Daoy (cell line): ENCODE data around the gene OR1E2. TPM values are rescaled to one million over a fixed set of nuclear protein-coding genes. Genes with fewer than 3 reads are reported as not detected.
"Not testable (repeated sequence)": the region's sequence is repeated elsewhere in the genome, so short reads cannot be mapped to it uniquely, and the experiment has no call there.

Source experiments
- DNase-seq: peaks from one replicate; pipeline ENCODE4 v3.0.0-alpha.2; 2015; ENCODE audit warnings: low read depth
- total RNA-seq: library from RNA; depleted of rRNA; stranded (reverse); fragments of >200 nt; shearing (Covaris generic); gene quantifications from 2 replicates; pipeline ENCODE4 v1.2.3, GENCODE V29; 2014; rRNA removed

OR1E2 gene
- total RNA-seq, result not detected in 2 replicates

DNA sequence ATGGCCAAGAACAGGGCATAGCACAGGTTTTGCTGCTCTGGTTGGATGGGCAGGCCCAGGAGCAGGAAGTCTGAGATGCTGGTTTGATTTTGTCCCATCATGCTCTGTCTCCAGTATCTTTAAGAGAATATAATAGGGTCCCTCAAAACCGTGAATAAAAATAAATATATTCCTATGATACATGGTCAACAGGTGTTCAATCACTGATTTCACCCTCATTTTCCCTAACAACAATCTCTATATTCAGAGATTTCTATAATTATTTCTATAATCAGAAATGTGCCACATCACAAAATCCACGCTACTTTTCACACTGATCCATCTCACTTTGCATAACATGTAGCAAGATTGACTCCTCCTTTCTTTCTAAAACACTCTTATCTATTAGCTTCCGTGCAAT lies at the start of gene OR1E2:
Gene OR1E2 (minus strand): TSS at position 101 of the 400 bp plus-strand sequence. CDS start 0 bp downstream, at position 101.
- DNase-seq, result no peak

DNA sequence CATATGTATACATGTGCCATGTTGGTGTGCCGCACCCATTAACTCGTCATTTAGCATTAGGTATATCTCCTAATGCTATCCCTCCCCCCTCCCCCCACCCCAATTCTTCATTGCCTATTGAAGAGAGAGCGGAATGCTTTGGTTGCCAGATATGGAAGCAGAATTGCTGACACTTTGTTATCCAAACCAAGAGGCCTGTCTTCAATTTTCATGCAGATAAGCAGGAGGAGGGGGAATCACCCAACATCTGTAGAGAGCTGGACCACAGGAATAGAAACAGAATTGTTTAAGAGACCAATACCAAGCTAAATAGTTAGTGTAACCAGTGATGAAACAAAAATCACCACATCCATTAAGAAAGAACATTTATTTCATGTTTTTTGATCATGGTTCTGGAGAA lies 49.2 kb upstream of the OR1E2 start:
- no peak for DNase-seq

DNA sequence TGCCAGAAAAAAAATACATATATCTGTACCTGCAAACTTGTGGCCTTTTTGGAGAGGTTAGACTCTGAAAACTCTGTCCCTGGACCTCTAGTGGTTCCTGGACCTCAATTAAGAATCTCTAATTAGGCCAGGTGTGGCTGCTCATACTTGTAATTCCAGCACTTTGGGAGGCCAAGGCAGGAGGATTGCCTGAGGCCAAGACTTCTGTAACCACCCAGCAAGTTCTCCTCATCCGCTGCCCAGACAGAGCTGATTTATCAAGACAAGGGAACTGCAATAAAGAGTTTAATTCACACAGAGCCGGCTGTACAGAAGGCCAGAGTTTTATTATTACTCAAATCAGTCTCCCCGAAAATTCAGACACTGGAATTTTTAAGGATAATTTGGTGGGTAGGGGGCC lies 46.3 kb upstream of the OR1E2 start:
- DNase-seq, result no peak

- peak; percentile 6 for DNase-seq
These were observed 42.4 kb upstream of the OR1E2 start, which contains the start of gene ASPA for GRCh38 chr17:3475812-3476610. Gene ASPA (plus strand): TSS chr17:3475997. CDS start chr17:3476160, 163 bp downstream.

GRCh38 chr17:3475251-3475685 lies 41.6 kb upstream of the OR1E2 start:
- no peak for DNase-seq

GRCh38 chr17:3474212-3474611 lies 40.6 kb upstream of the OR1E2 start:
- no peak for DNase-seq

DNA sequence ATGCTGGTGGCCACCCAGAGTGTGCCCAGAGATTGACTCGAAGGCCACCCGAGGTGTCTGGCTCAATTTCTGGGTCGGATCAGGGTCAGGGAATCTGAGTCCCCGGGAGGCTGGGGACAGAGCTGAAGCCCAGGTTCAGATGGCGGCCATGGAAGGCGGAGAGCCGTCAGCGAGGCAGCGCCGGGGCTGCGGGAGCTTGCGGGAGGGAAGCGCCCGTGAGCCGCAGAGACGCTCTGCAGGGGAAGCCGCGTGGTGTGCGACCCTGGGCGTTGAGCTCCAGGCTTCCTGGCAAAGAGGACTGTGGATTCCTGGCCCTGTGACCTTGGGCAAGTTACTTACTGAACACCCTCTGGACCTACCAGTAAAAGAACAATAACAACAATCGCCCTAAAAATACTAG lies 38.5 kb upstream of the OR1E2 start:
- no peak for DNase-seq

GRCh38 chr17:3471599-3471998 lies 38.0 kb upstream of the OR1E2 start, which contains the start of gene SPATA22:
Gene SPATA22 (minus strand): TSS chr17:3471819. CDS start chr17:3469325, 2,494 bp downstream.
- no peak for DNase-seq

GRCh38 chr17:3469529-3469928 lies 35.9 kb upstream of the OR1E2 start:
- no peak for DNase-seq

- DNase-seq, result not testable (repeated sequence)
These were observed 32.7 kb upstream of the OR1E2 start for GRCh38 chr17:3466355-3466754.

DNA sequence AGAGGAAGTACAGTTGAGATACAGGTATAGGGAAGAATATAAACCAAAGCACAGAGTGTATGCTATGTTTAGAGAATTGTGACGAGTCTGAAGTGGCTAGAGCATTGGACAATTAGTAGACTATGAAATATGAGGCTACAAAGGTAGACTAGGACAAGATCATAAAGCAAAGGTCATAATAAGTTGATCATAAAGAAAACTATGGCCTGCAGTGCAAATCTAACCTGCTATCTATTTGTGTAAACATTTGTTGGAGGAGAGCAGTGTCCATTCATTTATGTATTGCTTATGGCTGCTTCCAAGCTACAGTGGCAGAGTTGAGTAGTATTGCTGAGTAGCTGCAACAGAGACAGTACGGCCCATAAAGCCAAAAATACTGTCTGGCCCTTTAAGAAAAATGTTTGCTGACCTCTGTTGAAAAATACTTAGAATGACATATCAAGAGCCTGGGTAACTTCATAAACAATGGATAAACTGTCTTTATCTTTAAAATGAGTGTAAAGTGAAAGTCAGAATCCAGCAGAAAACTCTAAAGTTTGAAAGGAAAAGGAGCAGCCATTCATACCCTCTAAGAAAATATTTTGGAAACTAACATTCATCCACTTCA lies 14.5 kb upstream of the OR1E2 start:
- DNase-seq, result no peak

DNA sequence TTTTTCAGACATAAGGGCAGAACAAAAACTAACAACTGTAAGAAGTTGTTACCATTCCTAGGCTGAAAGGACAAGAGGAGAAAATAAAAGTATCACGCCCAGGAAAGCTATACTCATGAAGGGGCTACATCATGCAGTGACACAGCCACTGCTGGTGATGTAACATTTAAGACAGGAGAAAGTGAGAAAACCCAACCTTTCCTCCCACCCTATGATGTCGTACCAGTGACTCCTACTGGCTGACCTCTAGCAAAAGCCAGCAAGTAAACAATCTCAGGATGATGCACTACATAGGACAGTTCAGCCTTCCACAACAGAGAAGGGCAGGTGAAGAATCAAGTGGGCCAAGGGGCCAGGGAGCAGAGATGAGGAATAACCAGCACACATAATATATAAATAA lies 14.0 kb upstream of the OR1E2 start:
- peak; percentile 28 for DNase-seq

- DNase-seq, result no peak
These were observed 6.8 kb upstream of the OR1E2 start for GRCh38 chr17:3440451-3440850.

DNA sequence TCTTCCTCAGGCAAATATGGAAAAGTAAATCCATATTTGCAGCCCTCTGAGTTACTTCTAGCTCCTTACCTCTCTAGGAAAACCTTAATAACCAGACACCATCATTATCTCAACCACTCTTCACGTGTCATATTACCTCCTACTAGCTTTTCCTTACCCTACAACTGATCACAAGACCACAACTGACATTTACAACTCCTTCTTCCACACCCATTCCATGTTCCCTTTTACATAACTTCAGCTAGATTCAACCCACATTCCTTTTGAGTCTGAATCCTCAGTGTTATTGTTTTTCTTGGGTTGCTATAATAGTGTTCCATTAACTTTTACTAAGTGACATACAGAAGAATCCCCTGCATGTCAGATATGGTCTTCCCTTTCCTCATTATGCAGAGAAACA lies 4.7 kb upstream of the OR1E2 start:
- no peak for DNase-seq

GRCh38 chr17:3433215-3433614 lies 426 bp downstream of the OR1E2 start:
- peak; percentile 11 for DNase-seq

DNA sequence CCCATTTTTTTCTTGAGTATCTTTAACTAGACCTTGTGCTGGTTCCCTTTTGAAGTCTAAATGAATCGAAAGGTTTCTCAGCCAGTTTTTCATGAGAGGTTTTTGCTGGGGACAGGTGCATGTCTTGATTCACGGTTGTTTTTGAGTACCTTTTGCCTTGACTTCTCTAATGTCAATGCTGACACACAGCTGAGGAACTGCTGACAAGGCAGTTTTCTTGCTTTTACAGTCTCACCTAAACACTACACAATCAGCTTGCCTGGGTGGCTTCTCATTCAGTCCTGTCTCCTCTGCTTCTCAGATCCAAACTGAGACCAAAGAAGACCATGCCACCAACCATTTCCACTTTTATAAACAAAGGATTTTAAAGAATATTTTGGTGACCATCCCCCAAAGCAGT lies 15.4 kb downstream of the OR1E2 start:
- DNase-seq, result no peak

DNA sequence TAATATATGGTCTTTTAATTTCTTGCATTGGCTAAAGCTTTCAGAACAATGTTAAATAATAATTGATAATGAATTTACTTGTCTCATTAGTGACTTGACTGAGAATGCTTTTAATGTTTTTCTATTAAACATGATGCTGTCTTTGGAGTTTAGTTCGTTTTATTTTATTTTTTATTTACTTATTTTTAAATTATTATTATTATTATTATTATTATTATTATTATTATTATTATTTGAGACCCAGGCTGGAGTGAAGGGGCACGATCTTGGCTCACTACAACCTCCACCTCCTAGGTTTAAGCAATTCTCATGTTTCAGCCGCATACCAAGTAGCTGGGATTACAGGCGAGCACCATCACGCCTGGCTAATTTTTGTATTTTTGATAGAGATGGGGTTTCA lies 18.0 kb downstream of the OR1E2 start:
- DNase-seq, result no peak

- not testable (repeated sequence) for DNase-seq
These were observed 21.4 kb downstream of the OR1E2 start for GRCh38 chr17:3412216-3412615.

- DNase-seq, result no peak
These were observed 22.6 kb downstream of the OR1E2 start, which contains the start of gene OR3A3 for GRCh38 chr17:3411070-3411469. Gene OR3A3 (plus strand): TSS chr17:3411370.

- DNase-seq, result not testable (repeated sequence)
These were observed 29.8 kb downstream of the OR1E2 start for GRCh38 chr17:3403856-3404255.

DNA sequence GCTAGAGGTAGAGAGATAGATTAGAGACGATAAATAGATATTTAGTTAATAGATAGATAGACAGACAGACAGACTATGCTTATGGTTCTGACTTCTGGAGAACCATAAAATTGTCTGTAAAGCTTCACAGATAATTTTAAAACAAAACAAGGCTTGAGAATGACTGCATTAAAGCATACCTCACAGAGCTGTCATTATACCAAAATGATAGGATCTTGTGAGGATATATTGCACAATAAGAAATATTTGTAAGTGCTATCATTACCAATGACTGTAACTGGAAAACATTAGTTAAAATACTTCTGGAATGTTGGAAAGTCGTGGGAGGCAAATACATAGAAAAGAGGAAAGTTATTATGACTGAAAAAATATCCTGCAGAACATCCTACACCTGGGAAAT lies 31.9 kb downstream of the OR1E2 start:
- DNase-seq, result no peak

DNA sequence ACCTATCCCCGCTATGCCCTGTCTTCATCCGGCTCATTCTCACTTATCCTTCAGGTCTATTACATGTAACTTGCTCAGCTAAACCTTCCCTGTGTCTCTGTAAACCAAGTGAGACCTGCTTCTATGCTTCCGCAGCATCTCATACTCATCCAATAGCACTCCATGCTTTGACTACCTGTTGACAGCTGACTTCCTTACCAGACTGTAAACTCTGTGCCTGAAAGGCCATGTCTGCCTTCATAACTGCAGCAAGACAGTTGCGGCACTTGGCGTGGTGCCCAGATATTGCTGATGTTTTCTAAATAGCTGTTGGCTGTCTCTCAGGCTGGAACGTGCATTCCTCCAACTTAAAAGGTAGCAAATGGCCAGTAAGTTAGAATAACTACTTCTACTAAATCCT lies 33.6 kb downstream of the OR1E2 start:
- DNase-seq, result no peak

DNA sequence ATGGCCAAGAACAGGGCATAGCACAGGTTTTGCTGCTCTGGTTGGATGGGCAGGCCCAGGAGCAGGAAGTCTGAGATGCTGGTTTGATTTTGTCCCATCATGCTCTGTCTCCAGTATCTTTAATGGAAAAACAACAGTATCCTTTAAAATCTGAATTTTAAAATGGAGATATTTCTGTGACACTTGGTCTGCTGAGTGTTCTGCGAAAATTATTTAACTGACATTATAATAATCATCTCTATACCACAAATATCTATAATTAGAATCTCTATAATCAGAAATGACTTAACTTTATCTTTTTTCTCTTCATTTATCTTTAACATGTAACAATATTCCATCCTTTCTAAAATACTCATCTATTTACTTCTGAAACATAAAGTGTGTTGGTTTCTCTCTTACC lies 35.3 kb downstream of the OR1E2 start, which contains the start of gene OR1E1:
Gene OR1E1 (minus strand): TSS at position 101 of the 400 bp plus-strand sequence. CDS start 0 bp downstream, at position 101.
- no peak for DNase-seq
